ENCODE results near the gene CWC15.

GRCh38 chr11:94928117-94928990 is 45.0 kb downstream of the CWC15 start:
- TF ChIP-seq, protein P1, sequence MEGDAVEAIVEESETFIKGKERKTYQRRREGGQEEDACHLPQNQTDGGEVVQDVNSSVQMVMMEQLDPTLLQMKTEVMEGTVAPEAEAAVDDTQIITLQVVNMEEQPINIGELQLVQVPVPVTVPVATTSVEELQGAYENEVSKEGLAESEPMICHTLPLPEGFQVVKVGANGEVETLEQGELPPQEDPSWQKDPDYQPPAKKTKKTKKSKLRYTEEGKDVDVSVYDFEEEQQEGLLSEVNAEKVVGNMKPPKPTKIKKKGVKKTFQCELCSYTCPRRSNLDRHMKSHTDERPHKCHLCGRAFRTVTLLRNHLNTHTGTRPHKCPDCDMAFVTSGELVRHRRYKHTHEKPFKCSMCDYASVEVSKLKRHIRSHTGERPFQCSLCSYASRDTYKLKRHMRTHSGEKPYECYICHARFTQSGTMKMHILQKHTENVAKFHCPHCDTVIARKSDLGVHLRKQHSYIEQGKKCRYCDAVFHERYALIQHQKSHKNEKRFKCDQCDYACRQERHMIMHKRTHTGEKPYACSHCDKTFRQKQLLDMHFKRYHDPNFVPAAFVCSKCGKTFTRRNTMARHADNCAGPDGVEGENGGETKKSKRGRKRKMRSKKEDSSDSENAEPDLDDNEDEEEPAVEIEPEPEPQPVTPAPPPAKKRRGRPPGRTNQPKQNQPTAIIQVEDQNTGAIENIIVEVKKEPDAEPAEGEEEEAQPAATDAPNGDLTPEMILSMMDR (IDR thresholded peaks at IDR 0.05 in 2 of 3, conservative IDR thresholded peaks at IDR 0.05 in 1 of 3; ENCODE audit: control insufficient read depth in 2 of 3, extremely low read depth in 1 of 3, insufficient read depth in 1 of 3, low read depth in 3 of 3, low read length in 3 of 3), result no peak
- TF ChIP-seq FOXM1 (IDR thresholded peaks at IDR 0.05; ENCODE audit: low read depth, low read length) (no peak), BCLAF1 (IDR thresholded peaks at IDR 0.05) (no peak), MYB (IDR thresholded peaks at IDR 0.05; ENCODE audit: borderline replicate concordance, low read depth, low read length) (no peak), TCF12 (IDR thresholded peaks at IDR 0.05; ENCODE audit: low read depth, low read length) (no peak), ASH2L (IDR thresholded peaks at IDR 0.05; ENCODE audit: borderline replicate concordance, low read depth) (no peak), JUND (IDR thresholded peaks at IDR 0.05; ENCODE audit: low read depth, low read length) (no peak), BHLHE40 (IDR thresholded peaks at IDR 0.05; ENCODE audit: borderline replicate concordance in 1 of 2, low read depth in 2 of 2, low read length in 1 of 2) (no peak), CUX1 (IDR thresholded peaks at IDR 0.05; ENCODE audit: insufficient replicate concordance, low read depth, low read length) (no peak)
- TF ChIP-seq, protein P2, sequence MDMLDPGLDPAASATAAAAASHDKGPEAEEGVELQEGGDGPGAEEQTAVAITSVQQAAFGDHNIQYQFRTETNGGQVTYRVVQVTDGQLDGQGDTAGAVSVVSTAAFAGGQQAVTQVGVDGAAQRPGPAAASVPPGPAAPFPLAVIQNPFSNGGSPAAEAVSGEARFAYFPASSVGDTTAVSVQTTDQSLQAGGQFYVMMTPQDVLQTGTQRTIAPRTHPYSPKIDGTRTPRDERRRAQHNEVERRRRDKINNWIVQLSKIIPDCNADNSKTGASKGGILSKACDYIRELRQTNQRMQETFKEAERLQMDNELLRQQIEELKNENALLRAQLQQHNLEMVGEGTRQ (IDR thresholded peaks at IDR 0.05; ENCODE audit: borderline replicate concordance, low read depth, low read length), result no peak
- TF ChIP-seq, protein P3, sequence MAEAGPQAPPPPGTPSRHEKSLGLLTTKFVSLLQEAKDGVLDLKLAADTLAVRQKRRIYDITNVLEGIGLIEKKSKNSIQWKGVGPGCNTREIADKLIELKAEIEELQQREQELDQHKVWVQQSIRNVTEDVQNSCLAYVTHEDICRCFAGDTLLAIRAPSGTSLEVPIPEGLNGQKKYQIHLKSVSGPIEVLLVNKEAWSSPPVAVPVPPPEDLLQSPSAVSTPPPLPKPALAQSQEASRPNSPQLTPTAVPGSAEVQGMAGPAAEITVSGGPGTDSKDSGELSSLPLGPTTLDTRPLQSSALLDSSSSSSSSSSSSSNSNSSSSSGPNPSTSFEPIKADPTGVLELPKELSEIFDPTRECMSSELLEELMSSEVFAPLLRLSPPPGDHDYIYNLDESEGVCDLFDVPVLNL (IDR thresholded peaks at IDR 0.05; ENCODE audit: low read depth, low read length), result no peak
